PC-3 (cell line): ENCODE data around the gene RERE.

Experiments used
- EZH2 ChIP-seq: fragments of 300-600 bp; sonication (generic); IDR thresholded peaks from one replicate; pipeline ENCODE4 v1.6.1; 2017; ENCODE audit warnings: antibody characterized with exemption, mild to moderate bottlenecking, low read length; ENCODE audit not compliant: unreplicated experiment
- EZH2phosphoT487 ChIP-seq: fragments of 300-600 bp; sonication (generic); IDR thresholded peaks from 2 replicates; pipeline ENCODE4 v1.6.1; 2018; ENCODE audit warnings: mild to moderate bottlenecking, antibody characterized with exemption, low read length, borderline replicate concordance
- TF ChIP-seq, protein P1 (sequence below): fragments of 300-600 bp; sonication (generic); conservative IDR thresholded peaks from 2 replicates; pipeline ENCODE4 v1.5.1; 2017; ENCODE audit warnings: antibody characterized with exemption, low read depth, mild to moderate bottlenecking, low read length

DNA sequence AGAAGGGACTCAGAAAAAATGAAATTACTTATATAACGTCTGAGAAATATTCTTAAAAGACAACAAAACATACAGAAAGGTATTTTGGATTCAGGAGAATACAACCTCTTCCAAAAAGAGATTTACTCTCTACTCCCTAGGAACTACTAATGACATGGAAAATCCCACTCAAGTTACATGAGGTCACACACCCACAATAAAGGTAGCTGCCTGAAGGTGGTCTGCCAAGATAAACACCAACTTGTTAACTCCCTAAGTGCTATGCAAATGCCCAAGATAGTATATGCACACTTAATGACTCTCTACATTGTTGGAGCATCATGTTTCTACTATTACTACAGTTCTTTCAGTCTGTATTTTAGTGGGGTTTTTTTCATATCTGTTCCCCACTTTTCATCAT lies 26.5 kb downstream of the RERE start:
- TF ChIP-seq, protein P1, sequence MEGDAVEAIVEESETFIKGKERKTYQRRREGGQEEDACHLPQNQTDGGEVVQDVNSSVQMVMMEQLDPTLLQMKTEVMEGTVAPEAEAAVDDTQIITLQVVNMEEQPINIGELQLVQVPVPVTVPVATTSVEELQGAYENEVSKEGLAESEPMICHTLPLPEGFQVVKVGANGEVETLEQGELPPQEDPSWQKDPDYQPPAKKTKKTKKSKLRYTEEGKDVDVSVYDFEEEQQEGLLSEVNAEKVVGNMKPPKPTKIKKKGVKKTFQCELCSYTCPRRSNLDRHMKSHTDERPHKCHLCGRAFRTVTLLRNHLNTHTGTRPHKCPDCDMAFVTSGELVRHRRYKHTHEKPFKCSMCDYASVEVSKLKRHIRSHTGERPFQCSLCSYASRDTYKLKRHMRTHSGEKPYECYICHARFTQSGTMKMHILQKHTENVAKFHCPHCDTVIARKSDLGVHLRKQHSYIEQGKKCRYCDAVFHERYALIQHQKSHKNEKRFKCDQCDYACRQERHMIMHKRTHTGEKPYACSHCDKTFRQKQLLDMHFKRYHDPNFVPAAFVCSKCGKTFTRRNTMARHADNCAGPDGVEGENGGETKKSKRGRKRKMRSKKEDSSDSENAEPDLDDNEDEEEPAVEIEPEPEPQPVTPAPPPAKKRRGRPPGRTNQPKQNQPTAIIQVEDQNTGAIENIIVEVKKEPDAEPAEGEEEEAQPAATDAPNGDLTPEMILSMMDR: no peak
- TF ChIP-seq EZH2 (no peak), EZH2phosphoT487 (no peak)
